ENCODE results near the gene GPT2.

DNA sequence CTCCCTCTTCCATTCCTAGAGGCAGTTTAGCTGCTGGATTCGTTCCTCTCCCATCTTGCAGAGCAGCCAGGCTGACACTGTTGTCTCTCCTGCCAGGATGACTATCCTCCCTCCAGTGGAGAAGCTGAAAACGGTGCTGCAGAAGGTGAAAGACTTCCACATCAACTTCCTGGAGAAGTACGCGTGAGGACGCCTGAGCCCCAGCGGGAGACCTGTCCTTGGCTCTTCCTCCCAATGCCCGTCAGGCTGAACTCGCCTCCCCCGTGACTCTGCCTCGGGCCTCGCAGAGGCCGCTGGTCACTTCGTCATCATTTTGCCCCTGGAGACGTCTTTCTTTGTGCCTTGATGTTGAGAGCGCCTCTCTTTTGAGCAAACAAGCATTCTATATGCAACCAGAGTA, 44.6 kb downstream of the GPT2 start:
- TF ChIP-seq, protein P1, sequence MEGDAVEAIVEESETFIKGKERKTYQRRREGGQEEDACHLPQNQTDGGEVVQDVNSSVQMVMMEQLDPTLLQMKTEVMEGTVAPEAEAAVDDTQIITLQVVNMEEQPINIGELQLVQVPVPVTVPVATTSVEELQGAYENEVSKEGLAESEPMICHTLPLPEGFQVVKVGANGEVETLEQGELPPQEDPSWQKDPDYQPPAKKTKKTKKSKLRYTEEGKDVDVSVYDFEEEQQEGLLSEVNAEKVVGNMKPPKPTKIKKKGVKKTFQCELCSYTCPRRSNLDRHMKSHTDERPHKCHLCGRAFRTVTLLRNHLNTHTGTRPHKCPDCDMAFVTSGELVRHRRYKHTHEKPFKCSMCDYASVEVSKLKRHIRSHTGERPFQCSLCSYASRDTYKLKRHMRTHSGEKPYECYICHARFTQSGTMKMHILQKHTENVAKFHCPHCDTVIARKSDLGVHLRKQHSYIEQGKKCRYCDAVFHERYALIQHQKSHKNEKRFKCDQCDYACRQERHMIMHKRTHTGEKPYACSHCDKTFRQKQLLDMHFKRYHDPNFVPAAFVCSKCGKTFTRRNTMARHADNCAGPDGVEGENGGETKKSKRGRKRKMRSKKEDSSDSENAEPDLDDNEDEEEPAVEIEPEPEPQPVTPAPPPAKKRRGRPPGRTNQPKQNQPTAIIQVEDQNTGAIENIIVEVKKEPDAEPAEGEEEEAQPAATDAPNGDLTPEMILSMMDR (IDR thresholded peaks at IDR 0.05; ENCODE audit: extremely low read depth in 1 of 2, insufficient read depth in 1 of 2, low read depth in 1 of 2, low read length in 2 of 2) = no peak
- TF ChIP-seq POLR2AphosphoS5 (IDR thresholded peaks at IDR 0.05; ENCODE audit: insufficient read depth, low read depth, low read length) = no peak
- no peak for TF ChIP-seq GATA2 (IDR thresholded peaks at IDR 0.05; ENCODE audit: insufficient read depth, insufficient read length, low read depth, low read length)
- TF ChIP-seq, protein P2, sequence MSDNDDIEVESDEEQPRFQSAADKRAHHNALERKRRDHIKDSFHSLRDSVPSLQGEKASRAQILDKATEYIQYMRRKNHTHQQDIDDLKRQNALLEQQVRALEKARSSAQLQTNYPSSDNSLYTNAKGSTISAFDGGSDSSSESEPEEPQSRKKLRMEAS (IDR thresholded peaks at IDR 0.05; ENCODE audit: insufficient read depth, insufficient read length) = no peak
- no peak for TF ChIP-seq EZH2 (IDR thresholded peaks at IDR 0.05; ENCODE audit: borderline replicate concordance, low read depth, low read length, severe bottlenecking)
- TF ChIP-seq POLR2A (IDR thresholded peaks at IDR 0.05; ENCODE audit: low read depth, low read length) = no peak
- no peak for TF ChIP-seq MYC (IDR thresholded peaks at IDR 0.05; ENCODE audit: low read depth, low read length)
- no peak for TF ChIP-seq JUN (IDR thresholded peaks at IDR 0.05; ENCODE audit: borderline replicate concordance, insufficient read depth, insufficient read length, low read depth)
- TF ChIP-seq FOS (IDR thresholded peaks at IDR 0.05; ENCODE audit: borderline replicate concordance, insufficient read depth, low read length) = no peak

All from endothelial cell of umbilical vein (primary cell).